ENCODE results near the gene TRPV6. TPM values are rescaled to one million over a fixed set of nuclear protein-coding genes. Genes with fewer than 3 reads are reported as not detected.

Gene TRPV6
- total and polyA plus RNA-seq, 2 donors from 2014 or later: 4.4 to 5.5 TPM

DNA sequence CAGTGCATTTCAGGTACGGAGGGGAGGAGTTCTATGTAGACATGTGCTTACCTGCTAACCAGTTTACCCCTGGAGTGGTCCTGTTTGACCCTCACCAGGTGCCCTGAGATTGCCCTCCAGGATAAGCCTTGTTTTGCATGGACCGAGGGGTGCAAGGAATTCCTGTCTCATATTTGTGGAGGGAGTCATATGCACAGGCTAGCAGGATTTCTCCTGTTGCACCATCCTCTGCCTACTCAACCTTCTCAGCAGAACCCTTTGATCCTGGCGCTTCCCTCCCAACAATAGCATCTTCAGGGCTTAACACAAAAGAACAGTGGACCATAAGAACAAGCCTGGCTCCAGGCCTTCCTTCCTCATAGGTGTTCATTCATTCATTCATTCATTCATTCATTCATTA, 7.2 kb downstream of the TRPV6 start:
- no peak overlapping the region for H3K4me3 ChIP-seq (ENCODE audit: low read length in 3 of 3)
- intact Hi-C loops (cut with DNase I): no loop called here
- FAIRE-seq (no peak), DNase-seq (no peak)
- no peaks in the 10 kb centered on the region for H3K9me3 ChIP-seq (ENCODE audit: control insufficient read depth in 2 of 3, insufficient read depth in 1 of 3, low read length in 3 of 3)
- H3K9ac ChIP-seq (ENCODE audit: low read length in 3 of 3): no peak overlapping the region
- no peaks in the 10 kb centered on the region for H3K27me3 ChIP-seq (ENCODE audit: control insufficient read depth, insufficient read depth, low read length)
- no peaks in the 10 kb centered on the region for H3K4me1 ChIP-seq (ENCODE audit: control insufficient read depth in 2 of 3, insufficient read depth in 2 of 3, low read depth in 1 of 3, low read length in 3 of 3)
- H3K36me3 ChIP-seq (ENCODE audit: control insufficient read depth in 2 of 3, insufficient read depth in 3 of 3, low read length in 3 of 3): no peaks in the 10 kb centered on the region
- TF ChIP-seq, protein P1, sequence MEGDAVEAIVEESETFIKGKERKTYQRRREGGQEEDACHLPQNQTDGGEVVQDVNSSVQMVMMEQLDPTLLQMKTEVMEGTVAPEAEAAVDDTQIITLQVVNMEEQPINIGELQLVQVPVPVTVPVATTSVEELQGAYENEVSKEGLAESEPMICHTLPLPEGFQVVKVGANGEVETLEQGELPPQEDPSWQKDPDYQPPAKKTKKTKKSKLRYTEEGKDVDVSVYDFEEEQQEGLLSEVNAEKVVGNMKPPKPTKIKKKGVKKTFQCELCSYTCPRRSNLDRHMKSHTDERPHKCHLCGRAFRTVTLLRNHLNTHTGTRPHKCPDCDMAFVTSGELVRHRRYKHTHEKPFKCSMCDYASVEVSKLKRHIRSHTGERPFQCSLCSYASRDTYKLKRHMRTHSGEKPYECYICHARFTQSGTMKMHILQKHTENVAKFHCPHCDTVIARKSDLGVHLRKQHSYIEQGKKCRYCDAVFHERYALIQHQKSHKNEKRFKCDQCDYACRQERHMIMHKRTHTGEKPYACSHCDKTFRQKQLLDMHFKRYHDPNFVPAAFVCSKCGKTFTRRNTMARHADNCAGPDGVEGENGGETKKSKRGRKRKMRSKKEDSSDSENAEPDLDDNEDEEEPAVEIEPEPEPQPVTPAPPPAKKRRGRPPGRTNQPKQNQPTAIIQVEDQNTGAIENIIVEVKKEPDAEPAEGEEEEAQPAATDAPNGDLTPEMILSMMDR (IDR thresholded peaks at IDR 0.05; ENCODE audit: borderline replicate concordance, extremely low read depth, insufficient read depth): no peak
- H3K27ac ChIP-seq (ENCODE audit: low read depth in 2 of 2, low read length in 2 of 2): no peak overlapping the region

DNA sequence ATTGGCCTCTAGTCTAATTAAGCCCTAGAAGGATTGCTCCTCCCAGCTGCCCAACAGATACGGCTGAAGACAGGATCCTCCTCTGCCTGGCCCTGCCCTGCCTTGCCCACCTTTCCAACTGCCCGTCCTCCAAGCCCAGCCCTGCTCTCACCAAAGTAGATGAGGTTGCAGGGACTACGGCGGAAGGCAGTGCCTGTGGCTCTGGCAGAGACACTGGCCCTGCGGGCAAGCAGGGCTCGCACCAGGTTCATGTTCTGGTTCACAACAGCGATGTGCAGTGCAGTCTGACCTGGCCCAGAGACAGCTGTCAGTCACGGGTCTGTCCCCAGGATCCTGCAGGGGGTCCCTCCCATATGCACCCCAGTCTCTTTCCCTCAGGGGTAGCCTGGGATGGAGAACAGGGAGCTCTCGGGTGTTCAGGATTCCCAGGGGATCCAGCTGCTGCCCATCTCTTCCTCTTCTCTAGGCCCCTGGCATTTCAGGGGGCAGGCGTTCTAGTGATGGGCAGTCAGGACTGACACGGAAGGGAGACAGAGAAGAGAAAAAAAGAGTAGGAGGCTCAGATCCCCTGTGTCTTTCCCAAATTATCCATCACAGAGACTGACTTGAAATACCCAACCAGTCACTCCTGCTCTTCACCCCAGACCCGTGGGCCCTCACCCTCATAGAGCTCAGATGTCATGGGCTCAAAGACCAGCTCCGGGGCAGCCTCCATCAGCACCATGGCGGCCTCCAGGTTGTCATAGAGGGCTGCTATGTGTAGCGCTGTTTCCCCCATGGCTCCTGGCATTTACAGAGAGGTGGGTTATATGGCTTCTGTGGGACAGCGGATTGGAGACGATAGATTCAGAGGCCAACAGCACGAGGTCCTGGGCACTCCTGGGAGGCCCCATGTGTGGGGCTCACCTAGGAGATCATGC, 8.3 kb downstream of the TRPV6 start:
- no peak overlapping the region for H3K27ac ChIP-seq (ENCODE audit: low read depth in 2 of 2, low read length in 2 of 2)

DNA sequence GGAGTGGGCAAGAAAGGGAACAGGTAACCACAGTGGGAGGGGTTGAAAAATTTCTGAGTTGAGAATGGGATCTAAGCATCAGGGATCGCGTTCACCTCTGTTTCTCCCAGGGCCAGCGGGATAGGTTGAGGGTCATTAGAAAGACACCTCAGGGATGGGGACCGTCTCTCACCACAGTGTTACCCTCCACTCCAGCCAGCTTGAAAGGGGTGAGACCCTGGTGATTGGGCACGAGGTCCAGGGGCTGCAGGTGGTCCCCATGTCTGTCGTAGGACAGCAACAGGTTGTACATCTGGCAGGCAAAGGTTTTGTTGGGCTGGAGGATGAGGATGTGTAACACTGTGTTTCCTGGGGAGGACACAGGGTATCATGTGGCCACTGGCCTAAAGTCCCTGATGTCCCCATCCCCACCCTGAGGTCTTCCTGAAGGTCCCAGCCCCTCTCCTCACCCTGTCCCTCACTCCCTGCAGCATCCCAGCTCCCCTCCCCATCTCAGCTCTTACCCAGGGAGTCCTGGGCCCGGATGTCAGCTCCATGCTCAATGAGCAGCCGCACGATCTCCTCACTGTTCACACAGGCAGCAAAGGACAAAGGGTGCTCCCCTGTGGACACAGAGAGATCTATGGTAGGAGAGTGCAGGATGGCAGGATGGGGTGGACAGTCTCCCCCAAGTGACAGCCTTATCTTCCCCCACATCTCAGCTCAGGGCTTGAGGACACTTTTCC, 9.1 kb downstream of the TRPV6 start:
- intact Hi-C loops (cut with DNase I): no loop called here
- H3K27ac ChIP-seq (ENCODE audit: low read depth in 2 of 2, low read length in 2 of 2): no peak overlapping the region
- H3K36me3 ChIP-seq (ENCODE audit: control insufficient read depth in 2 of 3, insufficient read depth in 3 of 3, low read length in 3 of 3): no peaks in the 10 kb centered on the region
- H3K4me1 ChIP-seq (ENCODE audit: control insufficient read depth in 2 of 3, insufficient read depth in 2 of 3, low read depth in 1 of 3, low read length in 3 of 3): no peaks in the 10 kb centered on the region
- DNase-seq (peak in 1 of 5 donors; percentile 13), FAIRE-seq (no peak)
- no peaks in the 10 kb centered on the region for H3K27me3 ChIP-seq (ENCODE audit: control insufficient read depth, insufficient read depth, low read length)
- no peak overlapping the region for H3K4me3 ChIP-seq (ENCODE audit: low read length in 3 of 3)
- TF ChIP-seq, protein P1 (IDR thresholded peaks at IDR 0.05; ENCODE audit: borderline replicate concordance, extremely low read depth, insufficient read depth): no peak
- no peak overlapping the region for H3K9ac ChIP-seq (ENCODE audit: low read length in 3 of 3)
- H3K9me3 ChIP-seq (ENCODE audit: control insufficient read depth in 2 of 3, insufficient read depth in 1 of 3, low read length in 3 of 3): no peaks in the 10 kb centered on the region

More for the DNA sequence above, 8.3 kb downstream of the TRPV6 start:
- no peaks in the 10 kb centered on the region for H3K27me3 ChIP-seq (ENCODE audit: control insufficient read depth, insufficient read depth, low read length)
- no peaks in the 10 kb centered on the region for H3K9me3 ChIP-seq (ENCODE audit: control insufficient read depth in 2 of 3, insufficient read depth in 1 of 3, low read length in 3 of 3)
- H3K4me3 ChIP-seq (ENCODE audit: low read length in 3 of 3): no peak overlapping the region
- no peak overlapping the region for H3K9ac ChIP-seq (ENCODE audit: low read length in 3 of 3)
- intact Hi-C loops (cut with DNase I): no loop called here
- no peaks in the 10 kb centered on the region for H3K4me1 ChIP-seq (ENCODE audit: control insufficient read depth in 2 of 3, insufficient read depth in 2 of 3, low read depth in 1 of 3, low read length in 3 of 3)
- no peak for DNase-seq
- FAIRE-seq: no peak
- no peaks in the 10 kb centered on the region for H3K36me3 ChIP-seq (ENCODE audit: control insufficient read depth in 2 of 3, insufficient read depth in 3 of 3, low read length in 3 of 3)
- TF ChIP-seq, protein P1 (IDR thresholded peaks at IDR 0.05; ENCODE audit: borderline replicate concordance, extremely low read depth, insufficient read depth): no peak
